ENCODE data around the gene SLC25A21.

GRCh38 chr14:36949371-36949770, 223.0 kb downstream of the SLC25A21 start:
- TF ChIP-seq EZH2 (IDR thresholded peaks at IDR 0.05) = no peak
- TF ChIP-seq, protein P1, sequence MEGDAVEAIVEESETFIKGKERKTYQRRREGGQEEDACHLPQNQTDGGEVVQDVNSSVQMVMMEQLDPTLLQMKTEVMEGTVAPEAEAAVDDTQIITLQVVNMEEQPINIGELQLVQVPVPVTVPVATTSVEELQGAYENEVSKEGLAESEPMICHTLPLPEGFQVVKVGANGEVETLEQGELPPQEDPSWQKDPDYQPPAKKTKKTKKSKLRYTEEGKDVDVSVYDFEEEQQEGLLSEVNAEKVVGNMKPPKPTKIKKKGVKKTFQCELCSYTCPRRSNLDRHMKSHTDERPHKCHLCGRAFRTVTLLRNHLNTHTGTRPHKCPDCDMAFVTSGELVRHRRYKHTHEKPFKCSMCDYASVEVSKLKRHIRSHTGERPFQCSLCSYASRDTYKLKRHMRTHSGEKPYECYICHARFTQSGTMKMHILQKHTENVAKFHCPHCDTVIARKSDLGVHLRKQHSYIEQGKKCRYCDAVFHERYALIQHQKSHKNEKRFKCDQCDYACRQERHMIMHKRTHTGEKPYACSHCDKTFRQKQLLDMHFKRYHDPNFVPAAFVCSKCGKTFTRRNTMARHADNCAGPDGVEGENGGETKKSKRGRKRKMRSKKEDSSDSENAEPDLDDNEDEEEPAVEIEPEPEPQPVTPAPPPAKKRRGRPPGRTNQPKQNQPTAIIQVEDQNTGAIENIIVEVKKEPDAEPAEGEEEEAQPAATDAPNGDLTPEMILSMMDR (IDR thresholded peaks at IDR 0.05) = no peak
- TF ChIP-seq EZH2phosphoT487 (IDR thresholded peaks at IDR 0.05) = no peak
